H9 (cell line): ENCODE measurements around the gene ALG8. TPM values are rescaled to one million over a fixed set of nuclear protein-coding genes. Genes with fewer than 3 reads are reported as not detected.

ENCODE experiments used
- DNase-seq: peaks from one replicate; pipeline ENCODE4 v3.0.0-alpha.2; 2017
- H2AFZ ChIP-seq: one replicate; pipeline ENCODE4 v1.6.1; 2013; ENCODE audit warnings: mild to moderate bottlenecking, low read length, control low read depth, moderate library complexity
- H2AK5ac ChIP-seq: 2 replicates; pipeline ENCODE4 v1.6.1; 2013; ENCODE audit warnings: low read length, control low read depth, mixed read lengths; ENCODE audit not compliant: insufficient read length
- H2BK120ac ChIP-seq: one replicate; pipeline ENCODE4 v1.6.1; 2013; ENCODE audit warnings: low read depth, mild to moderate bottlenecking, low read length, control low read depth, inconsistent platforms; ENCODE audit not compliant: poor library complexity, severe bottlenecking
- H2BK12ac ChIP-seq: 2 replicates; pipeline ENCODE4 v1.6.1; 2013; ENCODE audit warnings: low read length, control low read depth, mixed read lengths, low read depth; ENCODE audit not compliant: insufficient read length
- H2BK15ac ChIP-seq: 2 replicates; pipeline ENCODE4 v1.6.1; 2013; ENCODE audit warnings: low read depth, low read length, control low read depth
- H2BK20ac ChIP-seq: one replicate; pipeline ENCODE4 v1.6.1; 2013; ENCODE audit warnings: low read depth, mild to moderate bottlenecking, low read length, control low read depth, inconsistent platforms; ENCODE audit not compliant: poor library complexity, severe bottlenecking
- H2BK5ac ChIP-seq: 2 replicates; pipeline ENCODE4 v1.6.1; 2013; ENCODE audit warnings: low read length, control low read depth, mixed read lengths; ENCODE audit not compliant: insufficient read length
- H3K14ac ChIP-seq: 2 replicates; pipeline ENCODE4 v1.6.1; 2013; ENCODE audit warnings: low read length, control low read depth; ENCODE audit not compliant: insufficient read depth
- H3K18ac ChIP-seq: 2 replicates; pipeline ENCODE4 v1.6.1; 2013; ENCODE audit warnings: low read depth, mild to moderate bottlenecking, mixed read lengths, low read length, control low read depth; ENCODE audit not compliant: insufficient read length
- H3K23ac ChIP-seq: 2 replicates; pipeline ENCODE4 v1.6.1; 2013; ENCODE audit warnings: low read length, control low read depth, mixed read lengths, low read depth; ENCODE audit not compliant: insufficient read length
- H3K23me2 ChIP-seq: 2 replicates; pipeline ENCODE4 v1.6.1; 2013; ENCODE audit warnings: low read depth, mild to moderate bottlenecking, mixed read lengths, low read length, control low read depth; ENCODE audit not compliant: insufficient read length, poor library complexity, severe bottlenecking
- H3K27ac ChIP-seq: 2 replicates; pipeline ENCODE4 v1.5.1; 2013; ENCODE audit warnings: low read length, control low read depth, mixed read lengths, low read depth; ENCODE audit not compliant: insufficient read length
- H3K27me3 ChIP-seq: 2 replicates; pipeline ENCODE4 v1.6.1; 2013; ENCODE audit warnings: low read length, control low read depth, inconsistent platforms; ENCODE audit not compliant: insufficient read depth
- H3K4ac ChIP-seq: 2 replicates; pipeline ENCODE4 v1.6.1; 2013; ENCODE audit warnings: low read depth, mild to moderate bottlenecking, control low read depth, inconsistent platforms, low read length, moderate library complexity
- H3K4me1 ChIP-seq: 2 replicates; pipeline ENCODE4 v1.6.1; 2013; ENCODE audit warnings: low read length, control low read depth, inconsistent platforms; ENCODE audit not compliant: insufficient read depth
- H3K4me2 ChIP-seq: 2 replicates; pipeline ENCODE4 v1.6.1; 2013; ENCODE audit warnings: low read length, control low read depth, mixed read lengths; ENCODE audit not compliant: insufficient read length, insufficient read depth
- H3K56ac ChIP-seq: 2 replicates; pipeline ENCODE4 v1.6.1; 2013; ENCODE audit warnings: low read depth, mild to moderate bottlenecking, mixed read lengths, low read length, control low read depth; ENCODE audit not compliant: insufficient read length
- H3K79me1 ChIP-seq: 2 replicates; pipeline ENCODE4 v1.6.1; 2013; ENCODE audit warnings: low read depth, mild to moderate bottlenecking, moderate library complexity, low read length, control low read depth, inconsistent platforms; ENCODE audit not compliant: insufficient read depth, poor library complexity, severe bottlenecking
- H3K79me2 ChIP-seq: 2 replicates; pipeline ENCODE4 v1.6.1; 2013; ENCODE audit warnings: low read length, control low read depth, inconsistent platforms; ENCODE audit not compliant: insufficient read depth
- H3K9ac ChIP-seq: 2 replicates; pipeline ENCODE4 v1.6.1; 2013; ENCODE audit warnings: low read length, control low read depth, mixed read lengths; ENCODE audit not compliant: insufficient read length; ENCODE audit errors: extremely low read depth
- H3K9me3 ChIP-seq: one replicate; pipeline ENCODE4 v1.6.1; 2013; ENCODE audit warnings: low read depth, low read length, inconsistent platforms; ENCODE audit not compliant: control insufficient read depth
- H3T11ph ChIP-seq: one replicate; pipeline ENCODE4 v1.6.1; 2013; ENCODE audit warnings: mild to moderate bottlenecking, low read length, control low read depth, inconsistent platforms
- H4K20me1 ChIP-seq: one replicate; pipeline ENCODE4 v1.6.1; 2013; ENCODE audit not compliant: control insufficient read depth, insufficient read length, insufficient read depth
- H4K5ac ChIP-seq: 2 replicates; pipeline ENCODE4 v1.6.1; 2013; ENCODE audit warnings: low read depth, mild to moderate bottlenecking, mixed read lengths, low read length, control low read depth; ENCODE audit not compliant: insufficient read length
- H4K8ac ChIP-seq: replicated peaks from 2 replicates; pipeline ENCODE4 v1.6.1; 2013; ENCODE audit warnings: low read length, control low read depth, mixed read lengths, low read depth; ENCODE audit not compliant: insufficient read length
- H4K91ac ChIP-seq: 2 replicates; pipeline ENCODE4 v1.6.1; 2013; ENCODE audit warnings: low read depth, mild to moderate bottlenecking, moderate library complexity, mixed read lengths, low read length, control low read depth; ENCODE audit not compliant: insufficient read length
- H3K27ac Mint-ChIP-seq, 3 experiments: 2 replicates in 2 of 3; 3 replicates in 1 of 3; pipeline ENCODE4 v1.8.0; 2020 to 2021; ENCODE audit warnings: mixed read lengths in 3 of 3, mild to moderate bottlenecking in 1 of 3, moderate library complexity in 1 of 3
- H3K27me3 Mint-ChIP-seq: 2 replicates; pipeline ENCODE4 v1.8.0; 2021; ENCODE audit warnings: low read depth, mild to moderate bottlenecking, moderate library complexity, mixed read lengths
- H3K36me3 Mint-ChIP-seq, 3 experiments: 2 replicates in 2 of 3; 3 replicates in 1 of 3; pipeline ENCODE4 v1.8.0; 2020 to 2021; ENCODE audit warnings: low read depth in 3 of 3, mixed read lengths in 3 of 3; ENCODE audit not compliant: insufficient read depth in 1 of 3
- H3K4me1 Mint-ChIP-seq, 2 experiments: 2 replicates each; pipeline ENCODE4 v1.8.0; 2020; ENCODE audit warnings: mixed read lengths in 2 of 2
- H3K4me3 Mint-ChIP-seq, 2 experiments: 2 replicates in 1 of 2; 3 replicates in 1 of 2; pipeline ENCODE4 v1.8.0; 2020 to 2021; ENCODE audit warnings: mild to moderate bottlenecking in 2 of 2, mixed read lengths in 2 of 2, moderate library complexity in 1 of 2
- H3K9me3 Mint-ChIP-seq, 2 experiments: 2 replicates in 1 of 2; 3 replicates in 1 of 2; pipeline ENCODE4 v1.8.0; 2020; ENCODE audit warnings: mild to moderate bottlenecking in 2 of 2, mixed read lengths in 2 of 2, moderate library complexity in 1 of 2
- WGBS: extraction: QIAGEN DNeasy Blood & Tissue Kit; methylation state at CpG from one replicate; pipeline ENCODE4 v1.1.7; 2013; ENCODE audit warnings: missing lambda C conversion rate, low lambda C conversion rate, mixed read lengths; ENCODE audit not compliant: insufficient read length; ENCODE audit errors: extremely low coverage; 5-methylcytosine and 5-hydroxymethylcytosine counted together
- total RNA-seq: library from RNA; stranded (reverse); gene quantifications from 2 replicates; pipeline ENCODE4 v1.2.1, GENCODE V29; 2021
- TF ChIP-seq, protein P1 (sequence below): fragments of 200-600 bp; sonication (generic); conservative IDR thresholded peaks from 3 replicates; pipeline ENCODE4 v1.8.0; 2021; ENCODE audit warnings: antibody characterized with exemption, mild to moderate bottlenecking

The ALG8 gene
- total RNA-seq, 1 experiment from 2014 or later, result 77.5 TPM

DNA sequence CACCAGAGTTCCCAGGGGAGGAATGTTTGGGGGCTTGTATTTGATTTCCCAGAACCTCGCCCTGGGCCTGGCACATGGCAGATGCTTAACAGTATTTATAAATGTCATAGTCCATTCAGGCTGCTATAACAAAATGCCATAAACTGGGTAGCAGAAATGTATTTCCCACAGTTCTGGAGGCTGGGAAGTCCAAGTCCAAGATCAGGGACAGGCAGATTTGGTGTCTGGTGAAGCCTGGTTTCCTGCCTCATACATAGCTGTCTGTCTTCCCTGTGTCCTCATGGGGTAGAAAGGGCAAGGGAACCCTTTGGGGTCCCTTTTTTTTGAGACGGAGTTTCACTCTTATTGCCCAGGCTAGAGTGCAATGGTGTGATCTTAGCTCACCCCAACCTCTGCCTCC is 25.0 kb upstream of the ALG8 start:
- TF ChIP-seq, protein P1, sequence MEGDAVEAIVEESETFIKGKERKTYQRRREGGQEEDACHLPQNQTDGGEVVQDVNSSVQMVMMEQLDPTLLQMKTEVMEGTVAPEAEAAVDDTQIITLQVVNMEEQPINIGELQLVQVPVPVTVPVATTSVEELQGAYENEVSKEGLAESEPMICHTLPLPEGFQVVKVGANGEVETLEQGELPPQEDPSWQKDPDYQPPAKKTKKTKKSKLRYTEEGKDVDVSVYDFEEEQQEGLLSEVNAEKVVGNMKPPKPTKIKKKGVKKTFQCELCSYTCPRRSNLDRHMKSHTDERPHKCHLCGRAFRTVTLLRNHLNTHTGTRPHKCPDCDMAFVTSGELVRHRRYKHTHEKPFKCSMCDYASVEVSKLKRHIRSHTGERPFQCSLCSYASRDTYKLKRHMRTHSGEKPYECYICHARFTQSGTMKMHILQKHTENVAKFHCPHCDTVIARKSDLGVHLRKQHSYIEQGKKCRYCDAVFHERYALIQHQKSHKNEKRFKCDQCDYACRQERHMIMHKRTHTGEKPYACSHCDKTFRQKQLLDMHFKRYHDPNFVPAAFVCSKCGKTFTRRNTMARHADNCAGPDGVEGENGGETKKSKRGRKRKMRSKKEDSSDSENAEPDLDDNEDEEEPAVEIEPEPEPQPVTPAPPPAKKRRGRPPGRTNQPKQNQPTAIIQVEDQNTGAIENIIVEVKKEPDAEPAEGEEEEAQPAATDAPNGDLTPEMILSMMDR, result no peak
- H2AK5ac ChIP-seq, result no peak overlapping the region
- no peaks in the 10 kb centered on the region for H3K9me3 ChIP-seq
- Mint-ChIP-seq H3K27ac (no peak overlapping the region), H3K36me3 (no peaks in the 10 kb centered on the region), H3K9me3 (no peaks in the 10 kb centered on the region; a peak in 1 of 5 replicates), H3K27me3 (peaks cover 4% of the 10 kb centered on the region), H3K4me3 (no peak overlapping the region), H3K4me1 (peaks cover 0 to 6% of the 10 kb centered on the region in 2 experiments; a peak in 2 of 4 replicates)
- no peak overlapping the region for H3K9ac ChIP-seq
- H3K4me2 ChIP-seq, result no peak overlapping the region
- no peak overlapping the region for H2BK20ac ChIP-seq
- no peaks in the 10 kb centered on the region for H3K79me1 ChIP-seq
- H2BK120ac ChIP-seq, result no peak overlapping the region
- H2BK12ac ChIP-seq, result no peak overlapping the region
- H3K4me1 ChIP-seq, result no peaks in the 10 kb centered on the region
- H3K23ac ChIP-seq, result no peak overlapping the region
- no CpG with 5 or more reads among the region's 2 CpGs for WGBS
- no peak overlapping the region for H4K8ac ChIP-seq
- no peak overlapping the region for H3K56ac ChIP-seq
- no peaks in the 10 kb centered on the region for H3K79me2 ChIP-seq
- no peak overlapping the region for H3K14ac ChIP-seq
- H3K18ac ChIP-seq, result no peak overlapping the region
- no peak overlapping the region for H4K5ac ChIP-seq
- H4K91ac ChIP-seq, result no peak overlapping the region
- no peak overlapping the region for H3K27ac ChIP-seq
- H3K4ac ChIP-seq, result no peak overlapping the region
- H2AFZ ChIP-seq, result no peak overlapping the region
- H3K27me3 ChIP-seq, result no peaks in the 10 kb centered on the region
- no peaks in the 10 kb centered on the region for H3K23me2 ChIP-seq
- no peaks in the 10 kb centered on the region for H4K20me1 ChIP-seq
- H2BK5ac ChIP-seq, result no peak overlapping the region
- H2BK15ac ChIP-seq, result no peak overlapping the region
- H3T11ph ChIP-seq, result no peak overlapping the region
- DNase-seq, result no peak
